Activated naive CD4-positive, alpha-beta T cell treated with anti-CD3 and anti-CD28 coated beads, Interleukin-2, amount 50 U/mL, for 24 hours (primary cell): ENCODE results near the gene RAPGEF5.

ENCODE experiments used
- H3K27ac Mint-ChIP-seq: one replicate; pipeline ENCODE4 v1.8.0; 2021; ENCODE audit warnings: mild to moderate bottlenecking, mixed read lengths
- H3K27me3 Mint-ChIP-seq: one replicate; pipeline ENCODE4 v1.8.0; 2021; ENCODE audit warnings: mixed read lengths
- H3K36me3 Mint-ChIP-seq: one replicate; pipeline ENCODE4 v1.8.0; 2021; ENCODE audit warnings: mixed read lengths
- H3K4me1 Mint-ChIP-seq: one replicate; pipeline ENCODE4 v1.8.0; 2021; ENCODE audit warnings: mixed read lengths
- H3K4me3 Mint-ChIP-seq: one replicate; pipeline ENCODE4 v1.8.0; 2021; ENCODE audit warnings: mild to moderate bottlenecking, mixed read lengths
- H3K9me3 Mint-ChIP-seq: one replicate; pipeline ENCODE4 v1.8.0; 2021; ENCODE audit warnings: mixed read lengths

The RAPGEF5 gene

DNA sequence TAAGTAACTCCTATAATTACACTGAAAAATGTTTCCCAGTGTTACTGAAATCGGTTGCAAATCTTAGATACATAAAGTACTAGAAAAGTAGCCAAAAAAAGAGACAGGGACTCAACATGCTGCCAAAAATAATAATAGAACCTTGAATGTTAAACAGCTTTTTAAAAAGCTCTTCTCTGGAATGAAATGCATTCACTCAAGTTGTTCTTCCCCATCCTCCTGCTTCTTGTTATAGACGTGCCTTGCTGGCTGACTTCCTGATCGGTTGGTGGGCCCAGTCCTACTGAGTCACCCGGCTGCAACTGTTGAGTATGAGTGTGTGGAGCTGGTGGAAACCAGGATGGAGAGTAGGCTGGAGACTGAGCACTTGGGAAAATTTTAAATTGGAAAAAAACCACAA is 30.6 kb upstream of the RAPGEF5 start:
- Mint-ChIP-seq H3K27ac (no peak overlapping the region), H3K9me3 (no peaks in the 10 kb centered on the region), H3K36me3 (no peaks in the 10 kb centered on the region), H3K27me3 (peaks cover 2% of the 10 kb centered on the region), H3K4me3 (no peak overlapping the region), H3K4me1 (no peaks in the 10 kb centered on the region)

DNA sequence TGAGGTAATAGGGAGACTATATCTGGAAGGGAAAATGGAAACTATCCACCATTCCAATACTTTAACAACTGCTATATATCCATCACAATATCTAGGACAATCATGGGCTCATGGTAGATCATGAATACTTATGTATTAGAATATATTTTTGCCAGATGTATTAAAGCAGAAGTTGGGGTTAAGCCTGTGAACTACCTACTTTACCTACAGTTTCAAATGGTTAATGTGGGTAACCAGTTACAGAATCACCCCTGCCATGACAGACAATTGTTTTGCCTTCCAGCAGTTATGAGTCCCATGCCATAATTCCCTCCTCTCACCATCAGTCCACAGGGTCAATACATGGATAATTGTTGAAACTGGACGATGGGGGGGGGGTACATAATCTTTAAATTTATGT is 29.9 kb upstream of the RAPGEF5 start:
- Mint-ChIP-seq H3K36me3 (no peaks in the 10 kb centered on the region), H3K9me3 (no peaks in the 10 kb centered on the region), H3K27me3 (peaks cover 2% of the 10 kb centered on the region), H3K4me3 (no peak overlapping the region), H3K27ac (no peak overlapping the region), H3K4me1 (no peaks in the 10 kb centered on the region)

DNA sequence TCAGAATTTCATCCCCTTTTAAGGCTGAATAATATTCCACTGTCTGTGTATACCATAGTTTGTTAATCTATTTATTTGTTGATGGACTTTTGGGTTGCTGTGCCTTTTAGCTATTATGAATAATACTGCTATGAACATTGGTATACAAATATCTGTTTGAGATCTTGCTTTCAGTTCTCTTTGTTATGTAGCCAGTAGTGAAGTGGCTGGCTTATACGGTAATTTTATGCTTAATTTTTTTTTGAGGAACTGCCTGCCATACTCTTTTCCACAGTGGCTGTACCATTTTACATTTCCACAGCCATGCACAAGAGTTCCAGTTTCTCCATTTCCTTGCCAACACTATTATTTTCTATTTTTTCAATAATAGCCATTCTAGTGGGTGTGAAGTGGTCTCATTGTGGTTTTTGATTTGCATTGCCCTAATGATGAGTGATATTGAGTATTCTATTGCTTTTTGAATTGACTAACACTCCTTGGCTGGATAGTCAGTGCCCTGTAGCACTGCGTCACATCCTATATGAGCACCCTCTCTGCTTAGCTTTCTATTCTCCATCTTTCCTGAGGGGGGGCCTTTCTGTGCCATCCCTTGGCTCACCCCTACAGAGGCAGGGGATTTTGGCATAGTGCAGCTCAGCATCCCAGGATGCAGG is 29.4 kb upstream of the RAPGEF5 start:
- H3K4me3 Mint-ChIP-seq, result no peak overlapping the region
- H3K27me3 Mint-ChIP-seq, result no peaks in the 10 kb centered on the region
- no peak overlapping the region for H3K27ac Mint-ChIP-seq
- no peaks in the 10 kb centered on the region for H3K4me1 Mint-ChIP-seq
- H3K36me3 Mint-ChIP-seq, result no peaks in the 10 kb centered on the region
- H3K9me3 Mint-ChIP-seq, result no peaks in the 10 kb centered on the region

DNA sequence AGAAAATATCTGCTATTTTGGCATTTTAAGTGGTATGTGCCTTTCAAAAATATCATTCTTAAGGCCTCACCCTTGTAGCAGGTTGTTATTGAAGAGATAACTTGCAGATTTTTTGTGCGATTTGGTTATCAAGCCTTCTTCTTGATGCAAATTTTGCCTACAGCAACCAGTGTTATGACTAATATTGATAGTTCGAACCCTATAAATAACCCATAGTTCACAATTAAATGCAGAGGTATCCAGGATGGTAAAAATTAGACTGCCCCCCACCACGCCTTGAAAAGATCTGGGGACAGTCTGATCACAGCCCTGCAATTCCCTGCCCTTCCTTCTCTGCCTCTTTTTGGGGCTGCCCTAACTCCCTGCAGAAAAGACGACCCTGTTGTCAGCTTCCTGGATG is 28.4 kb upstream of the RAPGEF5 start:
- H3K4me3 Mint-ChIP-seq, result no peak overlapping the region

DNA sequence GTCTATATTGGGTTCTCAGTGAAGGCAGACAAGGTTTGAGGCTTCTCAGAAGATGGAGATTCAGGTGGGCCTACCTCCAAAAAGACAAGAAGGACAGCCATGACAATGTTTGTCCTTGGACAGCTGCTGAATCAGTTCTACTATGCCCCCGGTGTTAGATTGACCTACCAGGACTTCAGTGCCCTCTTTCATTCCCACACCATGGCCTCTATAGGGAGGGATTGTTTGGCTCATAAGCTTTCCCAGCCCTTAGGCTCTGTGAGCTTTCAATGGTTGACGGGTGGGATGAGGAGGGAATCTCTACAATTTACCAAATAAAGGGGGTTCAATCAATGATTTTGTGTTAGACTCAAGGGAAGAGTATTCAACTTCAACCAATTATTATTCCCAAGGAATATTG is 23.4 kb upstream of the RAPGEF5 start:
- Mint-ChIP-seq H3K9me3 (no peaks in the 10 kb centered on the region), H3K27me3 (no peaks in the 10 kb centered on the region), H3K27ac (no peak overlapping the region), H3K4me1 (no peaks in the 10 kb centered on the region), H3K36me3 (no peaks in the 10 kb centered on the region), H3K4me3 (no peak overlapping the region)

More for the DNA sequence above, 28.4 kb upstream of the RAPGEF5 start:
- Mint-ChIP-seq H3K36me3 (no peaks in the 10 kb centered on the region), H3K9me3 (no peaks in the 10 kb centered on the region), H3K4me1 (no peaks in the 10 kb centered on the region), H3K27me3 (no peaks in the 10 kb centered on the region), H3K27ac (no peak overlapping the region)

DNA sequence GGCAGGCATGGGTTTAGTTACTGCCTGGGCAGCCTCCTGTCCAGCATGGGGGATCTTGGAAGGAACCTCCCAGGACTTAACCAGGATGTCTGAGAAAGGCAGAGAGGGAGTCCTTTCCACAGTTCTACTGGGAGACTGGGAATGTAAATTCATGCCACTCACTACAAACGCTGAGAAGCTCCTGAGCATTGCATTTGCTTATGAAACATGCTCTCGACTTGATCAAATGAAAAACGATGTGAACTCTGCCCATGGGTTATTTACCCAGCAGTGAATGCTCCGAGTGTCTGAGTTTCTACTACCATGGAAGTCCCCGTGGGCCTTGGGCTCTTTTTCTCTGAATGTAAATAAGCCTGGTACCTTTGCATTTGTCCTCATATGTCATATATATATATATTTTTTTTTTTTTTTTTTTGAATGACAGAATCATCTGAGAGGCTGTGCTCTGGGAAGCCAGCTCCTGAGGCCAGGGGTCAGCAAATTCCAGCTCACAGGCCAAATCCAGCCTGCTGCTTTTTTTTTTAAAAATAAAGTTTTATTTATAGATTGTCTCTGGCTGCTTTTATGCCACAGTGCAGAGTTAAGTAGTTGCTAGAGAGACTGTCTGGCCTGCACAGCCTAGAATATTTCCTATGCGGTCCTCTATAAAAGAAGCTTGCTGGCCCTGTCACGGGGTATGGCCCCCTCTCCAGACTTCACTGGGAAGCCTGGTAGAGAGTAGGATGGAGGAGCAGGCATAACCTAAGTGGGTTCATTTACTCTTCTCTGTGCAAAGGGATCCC is 21.4 kb upstream of the RAPGEF5 start:
- no peak overlapping the region for H3K4me3 Mint-ChIP-seq
- H3K9me3 Mint-ChIP-seq, result no peaks in the 10 kb centered on the region
- no peak overlapping the region for H3K27ac Mint-ChIP-seq
- H3K4me1 Mint-ChIP-seq, result no peaks in the 10 kb centered on the region
- H3K27me3 Mint-ChIP-seq, result no peaks in the 10 kb centered on the region
- no peaks in the 10 kb centered on the region for H3K36me3 Mint-ChIP-seq

DNA sequence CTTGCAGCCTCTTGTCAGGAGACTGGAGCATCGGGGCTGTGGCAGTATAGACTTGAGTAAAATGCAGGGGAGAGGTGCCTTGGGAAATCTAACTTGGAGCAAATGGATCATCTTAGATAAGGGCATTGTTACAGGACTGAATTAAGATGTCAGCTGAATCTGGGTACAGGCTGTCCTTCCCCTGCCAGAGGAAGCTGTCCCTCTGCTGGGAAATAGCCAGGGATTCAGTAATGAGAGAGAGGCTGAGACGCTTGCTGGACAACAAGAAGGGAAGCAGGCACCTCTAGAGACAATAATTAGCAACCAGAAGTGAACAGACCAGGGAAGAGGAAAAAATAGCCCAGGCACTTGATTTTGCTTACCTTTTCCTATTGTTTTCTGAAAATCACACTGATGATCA is 20.7 kb upstream of the RAPGEF5 start:
- Mint-ChIP-seq H3K4me3 (no peak overlapping the region), H3K4me1 (no peaks in the 10 kb centered on the region), H3K9me3 (no peaks in the 10 kb centered on the region), H3K27ac (no peak overlapping the region), H3K27me3 (no peaks in the 10 kb centered on the region), H3K36me3 (no peaks in the 10 kb centered on the region)

DNA sequence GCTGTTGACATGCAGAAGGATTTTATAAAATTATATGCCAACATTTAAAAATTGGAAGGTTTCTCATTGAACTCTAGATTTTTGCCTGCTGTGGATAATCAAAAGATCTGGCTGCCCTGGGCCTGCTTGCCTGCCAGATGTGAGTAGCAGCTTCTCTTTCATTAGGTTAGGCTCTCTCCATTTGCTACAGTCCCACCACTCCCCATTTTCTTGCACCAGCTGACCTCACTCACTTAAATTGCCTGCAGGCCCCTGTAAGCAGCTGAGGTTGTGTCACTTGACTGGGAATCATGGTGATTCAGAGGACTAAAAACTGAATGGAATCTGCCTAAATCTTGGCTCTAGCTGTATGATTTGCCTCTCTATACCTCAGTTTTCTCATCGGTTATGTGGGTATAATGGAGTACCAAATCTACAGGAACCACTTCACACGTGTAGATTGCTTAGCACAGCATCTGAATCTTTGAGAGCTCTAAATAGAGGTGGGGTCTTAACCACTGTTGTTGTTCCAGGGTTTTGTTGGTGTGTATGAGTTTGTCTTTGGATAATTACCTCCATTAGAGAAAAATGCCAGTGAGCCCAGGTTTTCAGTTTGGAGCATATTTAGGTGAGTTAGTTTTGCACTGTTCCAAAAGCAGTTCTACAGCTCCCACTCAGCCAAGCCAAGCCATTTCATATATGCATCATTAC is 18.6 kb upstream of the RAPGEF5 start:
- no peaks in the 10 kb centered on the region for H3K4me1 Mint-ChIP-seq
- peaks cover 3% of the 10 kb centered on the region for H3K27me3 Mint-ChIP-seq
- no peak overlapping the region for H3K27ac Mint-ChIP-seq
- H3K36me3 Mint-ChIP-seq, result no peaks in the 10 kb centered on the region
- H3K9me3 Mint-ChIP-seq, result no peaks in the 10 kb centered on the region
- no peak overlapping the region for H3K4me3 Mint-ChIP-seq

DNA sequence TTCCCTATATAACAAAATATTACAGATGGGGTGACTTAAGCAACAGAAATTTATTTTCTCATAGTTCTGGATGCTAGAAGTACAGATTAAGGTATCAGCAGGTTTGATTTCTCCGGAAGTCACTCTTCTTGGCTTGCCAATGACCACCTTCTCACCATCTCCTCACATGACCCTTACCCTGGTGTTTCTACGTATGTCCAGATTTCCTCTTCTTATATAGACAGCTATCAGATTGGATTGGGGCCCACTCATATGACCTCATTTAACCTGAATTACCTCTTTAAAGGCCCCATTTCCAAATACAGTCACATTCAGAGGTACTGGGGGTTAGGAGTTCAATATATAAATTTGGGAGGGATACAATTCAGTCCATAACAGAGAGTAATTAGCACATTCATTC is 17.0 kb upstream of the RAPGEF5 start:
- no peaks in the 10 kb centered on the region for H3K4me1 Mint-ChIP-seq
- H3K4me3 Mint-ChIP-seq, result no peak overlapping the region
- H3K27ac Mint-ChIP-seq, result no peak overlapping the region
- H3K27me3 Mint-ChIP-seq, result peaks cover 7% of the 10 kb centered on the region
- H3K9me3 Mint-ChIP-seq, result no peaks in the 10 kb centered on the region
- no peaks in the 10 kb centered on the region for H3K36me3 Mint-ChIP-seq

DNA sequence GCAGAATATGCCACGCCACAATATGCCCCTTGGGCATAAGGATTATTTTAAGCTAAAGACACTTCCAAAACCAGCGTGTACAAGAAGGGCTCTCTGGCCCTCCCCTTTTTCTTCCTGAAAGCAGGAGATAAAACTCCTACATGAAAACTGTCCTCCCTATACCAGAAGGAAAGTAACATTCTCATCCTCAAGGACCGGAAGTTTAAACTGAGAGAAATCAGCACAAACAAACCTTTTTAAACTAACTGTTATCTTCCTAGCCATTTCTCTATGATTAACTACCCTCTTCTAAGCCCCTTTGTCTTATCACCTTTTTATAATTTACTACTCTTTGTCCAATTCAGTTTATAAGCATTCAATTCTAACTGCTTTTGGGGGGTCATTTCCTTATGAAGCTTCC is 16.4 kb upstream of the RAPGEF5 start:
- no peak overlapping the region for H3K27ac Mint-ChIP-seq
- H3K9me3 Mint-ChIP-seq, result no peaks in the 10 kb centered on the region
- no peaks in the 10 kb centered on the region for H3K4me1 Mint-ChIP-seq
- H3K36me3 Mint-ChIP-seq, result no peaks in the 10 kb centered on the region
- H3K4me3 Mint-ChIP-seq, result no peak overlapping the region
- H3K27me3 Mint-ChIP-seq, result peaks cover 7% of the 10 kb centered on the region

DNA sequence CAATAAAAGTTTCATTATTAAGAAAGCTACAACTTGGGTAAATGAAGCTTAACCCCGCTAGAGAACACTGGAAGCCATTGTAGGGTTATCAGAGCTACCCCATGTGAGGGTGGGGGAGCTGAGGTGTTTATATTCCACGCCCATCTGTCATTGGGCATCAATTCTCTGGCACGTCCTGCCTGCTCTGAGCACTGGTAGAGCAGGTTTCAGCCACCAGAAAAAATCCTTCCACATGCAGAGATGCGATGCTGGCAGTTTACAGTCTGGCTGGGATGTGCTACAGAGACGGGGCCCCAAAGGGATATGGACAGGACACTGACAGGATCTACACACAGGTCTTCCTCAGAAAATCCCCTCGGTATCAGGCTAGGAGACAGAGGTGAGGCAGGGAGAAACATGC is 15.9 kb upstream of the RAPGEF5 start:
- Mint-ChIP-seq H3K4me3 (no peak overlapping the region), H3K9me3 (no peaks in the 10 kb centered on the region), H3K4me1 (no peaks in the 10 kb centered on the region), H3K27ac (no peak overlapping the region), H3K36me3 (no peaks in the 10 kb centered on the region), H3K27me3 (peaks cover 7% of the 10 kb centered on the region)

DNA sequence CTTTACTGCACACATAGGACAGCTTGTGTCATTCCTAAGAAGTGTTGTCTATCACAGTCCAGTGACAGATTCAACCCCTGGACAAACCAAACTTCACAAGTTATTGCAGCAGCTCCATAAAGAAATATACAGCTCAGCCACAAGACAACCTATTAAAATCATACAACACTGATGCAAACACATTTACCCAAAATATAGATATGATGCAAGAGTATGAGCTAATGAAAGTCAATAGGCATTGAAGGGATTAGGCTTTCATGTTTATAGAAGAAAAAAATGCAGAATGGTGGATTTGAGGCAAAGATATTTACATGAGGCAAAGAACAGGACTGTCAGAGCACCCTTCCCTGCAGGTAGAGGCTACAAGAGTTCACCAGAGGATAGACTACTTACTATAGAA is 14.9 kb upstream of the RAPGEF5 start:
- no peak overlapping the region for H3K27ac Mint-ChIP-seq
- H3K4me3 Mint-ChIP-seq, result no peak overlapping the region
- no peaks in the 10 kb centered on the region for H3K9me3 Mint-ChIP-seq
- H3K36me3 Mint-ChIP-seq, result no peaks in the 10 kb centered on the region
- peaks cover 7% of the 10 kb centered on the region for H3K27me3 Mint-ChIP-seq
- H3K4me1 Mint-ChIP-seq, result no peaks in the 10 kb centered on the region

DNA sequence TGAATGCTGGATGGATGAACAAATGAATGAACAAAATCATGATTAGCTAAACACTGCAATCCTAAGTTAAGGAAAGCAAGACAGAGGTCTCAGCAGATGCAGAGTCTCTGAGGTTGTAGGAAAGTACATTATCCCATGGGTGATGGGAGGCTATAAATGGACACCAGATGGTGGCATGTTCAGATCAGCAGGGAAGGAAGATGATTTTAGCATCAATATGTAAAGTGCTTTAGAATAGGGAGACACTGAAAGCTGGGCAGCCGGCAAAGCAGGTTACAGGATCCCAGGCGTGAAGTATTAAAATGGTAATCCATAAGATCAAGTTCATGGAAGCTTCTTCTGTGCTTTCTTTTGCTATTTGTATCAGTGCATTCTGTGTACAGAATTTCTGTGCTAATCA is 7.9 kb upstream of the RAPGEF5 start:
- Mint-ChIP-seq H3K27ac (no peak overlapping the region), H3K9me3 (no peaks in the 10 kb centered on the region), H3K27me3 (peaks cover 5% of the 10 kb centered on the region), H3K36me3 (no peaks in the 10 kb centered on the region), H3K4me3 (no peak overlapping the region), H3K4me1 (no peaks in the 10 kb centered on the region)

DNA sequence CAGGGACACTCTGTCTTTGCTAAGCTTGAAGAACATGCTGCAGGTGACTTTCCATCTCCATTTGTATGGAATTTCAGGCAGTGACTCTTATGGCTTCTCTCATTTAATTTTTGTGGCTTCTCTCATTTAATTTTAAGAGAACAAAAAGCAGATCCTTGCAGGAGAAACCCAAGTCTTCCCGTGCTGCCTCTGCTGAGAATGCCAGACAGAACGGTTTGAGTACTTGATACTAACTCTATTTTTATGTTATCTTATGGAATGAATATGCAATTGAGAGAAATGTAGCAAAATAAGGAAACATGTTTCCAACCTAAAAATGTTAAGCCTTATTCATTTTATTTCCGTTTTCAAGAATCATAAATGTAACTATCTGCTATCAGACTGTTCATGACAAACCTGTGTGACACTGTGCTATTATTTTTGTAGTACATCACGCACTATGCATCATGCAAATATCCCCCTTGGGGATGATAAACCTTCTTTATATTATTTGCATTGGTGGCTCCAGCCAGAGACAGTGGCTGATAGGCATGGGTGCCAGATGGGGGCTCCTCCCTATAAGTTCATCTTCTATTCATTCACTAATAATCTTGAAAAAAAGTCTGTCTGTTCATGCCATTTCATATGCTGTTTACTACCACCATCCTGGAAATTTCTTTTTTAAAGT is 6.9 kb upstream of the RAPGEF5 start:
- no peaks in the 10 kb centered on the region for H3K4me1 Mint-ChIP-seq
- peaks cover 8% of the 10 kb centered on the region for H3K27me3 Mint-ChIP-seq

DNA sequence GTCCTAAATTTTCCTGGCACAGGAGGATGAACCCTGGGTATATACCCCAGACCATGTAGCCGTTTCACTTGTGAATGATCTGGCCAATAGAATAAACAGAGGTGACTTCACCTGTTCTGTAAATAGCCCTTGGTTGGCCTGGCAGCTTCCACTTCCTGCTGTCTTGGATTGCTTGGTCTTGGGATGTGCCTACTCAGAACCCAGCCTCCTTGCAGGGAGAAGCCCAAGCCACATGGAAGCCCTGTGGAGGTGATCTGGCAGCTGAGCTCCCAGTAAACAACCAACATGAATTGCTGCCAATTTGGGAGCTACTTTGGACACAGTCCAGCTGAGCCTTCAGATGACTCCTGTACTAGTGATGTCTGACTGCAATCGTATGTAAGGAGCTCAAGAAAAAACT is 4.8 kb upstream of the RAPGEF5 start:
- H3K36me3 Mint-ChIP-seq, result no peaks in the 10 kb centered on the region
- no peak overlapping the region for H3K27ac Mint-ChIP-seq
- H3K4me3 Mint-ChIP-seq, result no peak overlapping the region
- no peaks in the 10 kb centered on the region for H3K9me3 Mint-ChIP-seq
- peaks cover 20% of the 10 kb centered on the region for H3K27me3 Mint-ChIP-seq
- H3K4me1 Mint-ChIP-seq, result peaks cover 4% of the 10 kb centered on the region

More for the DNA sequence above, 6.9 kb upstream of the RAPGEF5 start:
- Mint-ChIP-seq H3K9me3 (no peaks in the 10 kb centered on the region), H3K4me3 (no peak overlapping the region), H3K27ac (no peak overlapping the region), H3K36me3 (no peaks in the 10 kb centered on the region)

DNA sequence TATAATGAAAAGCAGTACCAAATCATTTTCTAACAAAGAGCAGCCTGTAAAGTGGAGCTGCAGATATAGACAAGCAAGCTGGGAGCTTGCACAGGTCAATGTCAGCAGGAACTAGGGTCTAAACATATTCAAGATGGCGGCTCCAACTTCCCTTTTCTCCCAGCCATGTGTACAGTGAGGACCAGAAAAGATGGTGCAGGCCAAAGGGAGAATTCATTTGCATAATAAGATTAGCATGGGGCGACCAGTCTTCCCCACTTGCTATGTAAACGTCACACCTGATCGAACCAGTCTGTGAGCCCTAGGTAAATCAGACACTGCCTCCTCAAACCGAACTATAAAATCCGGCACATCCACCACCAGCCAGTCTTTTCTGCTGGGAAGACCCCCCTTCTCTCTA is 4.4 kb upstream of the RAPGEF5 start:
- H3K27me3 Mint-ChIP-seq, result peaks cover 20% of the 10 kb centered on the region
- H3K36me3 Mint-ChIP-seq, result no peaks in the 10 kb centered on the region
- no peaks in the 10 kb centered on the region for H3K9me3 Mint-ChIP-seq
- H3K4me1 Mint-ChIP-seq, result peaks cover 4% of the 10 kb centered on the region
- no peak overlapping the region for H3K27ac Mint-ChIP-seq
- H3K4me3 Mint-ChIP-seq, result no peak overlapping the region
